A673 (cell line): ENCODE results near the gene LGMN. TPM values are rescaled to one million over a fixed set of nuclear protein-coding genes. Genes with fewer than 3 reads are reported as not detected.

Experiments used
- BruUV-seq: library from RNA; stranded (reverse); fragments of 400-500 nt; replicated peaks from 2 replicates; lab custom pipeline; 2021; lab: Mats Ljungman, UMichigan
- CTCF ChIA-PET: fragments of 300-600 bp; sonication (Branson Sonifier 250); formaldehyde crosslinking; loops from one replicate; lab custom pipeline; 2022; ENCODE audit warnings: antibody characterized with exemption; lab: Charles Lee
- POLR2A ChIA-PET: fragments of 300-600 bp; sonication (Branson Sonifier 250); formaldehyde crosslinking; loops from one replicate; lab custom pipeline; 2022; ENCODE audit warnings: antibody characterized with exemption; ENCODE audit not compliant: low non-redundant PET; lab: Charles Lee
- DNase-seq: peaks from one replicate; pipeline ENCODE4 v3.0.0-alpha.2; 2015; ENCODE audit warnings: low spot score
- H3K27ac ChIP-seq: fragments of 200-600 bp; sonication (generic); 2 replicates; pipeline ENCODE4 v1.5.1; 2016; ENCODE audit warnings: mixed run types, low read depth, mild to moderate bottlenecking, mixed read lengths, antibody characterized with exemption, low read length; ENCODE audit not compliant: poor library complexity, severe bottlenecking
- H3K27me3 ChIP-seq: fragments of 200-600 bp; sonication (generic); replicated peaks from 2 replicates; pipeline ENCODE4 v1.6.1; 2017; ENCODE audit warnings: mixed run types, low read depth, mild to moderate bottlenecking, mixed read lengths, antibody characterized with exemption, low read length; ENCODE audit not compliant: insufficient read depth, poor library complexity
- H3K36me3 ChIP-seq: fragments of 200-600 bp; sonication (generic); 2 replicates; pipeline ENCODE4 v1.6.1; 2016; ENCODE audit warnings: mixed run types, mild to moderate bottlenecking, mixed read lengths, antibody characterized with exemption, low read length; ENCODE audit not compliant: insufficient read depth, poor library complexity, severe bottlenecking
- H3K4me1 ChIP-seq: fragments of 200-600 bp; sonication (generic); 2 replicates; pipeline ENCODE4 v1.6.1; 2017; ENCODE audit warnings: mixed run types, mild to moderate bottlenecking, mixed read lengths, antibody characterized with exemption, low read length; ENCODE audit not compliant: insufficient read depth, poor library complexity, severe bottlenecking
- H3K4me3 ChIP-seq: fragments of 200-600 bp; sonication (generic); 2 replicates; pipeline ENCODE4 v1.5.1; 2016; ENCODE audit warnings: low read depth, mixed run types, mild to moderate bottlenecking, mixed read lengths, low read length; ENCODE audit not compliant: poor library complexity, severe bottlenecking
- H3K9me3 ChIP-seq: fragments of 200-600 bp; sonication (generic); 2 replicates; pipeline ENCODE4 v1.6.1; 2016; ENCODE audit warnings: mixed run types, low read depth, mild to moderate bottlenecking, mixed read lengths, antibody characterized with exemption, low read length; ENCODE audit not compliant: poor library complexity, severe bottlenecking
- CTCF ChIP-seq: fragments of 300-800, 200-600 bp; sonication (generic); conservative IDR thresholded peaks from 2 replicates; pipeline ENCODE4 v1.5.1; 2017; ENCODE audit warnings: low read depth, mild to moderate bottlenecking, antibody characterized with exemption, low read length, moderate library complexity, mixed read lengths
- EZH2 ChIP-seq: fragments of 200-600 bp; sonication (generic); IDR thresholded peaks from 2 replicates; pipeline ENCODE4 v1.6.1; 2017; ENCODE audit warnings: borderline replicate concordance, low read depth, mild to moderate bottlenecking, mixed read lengths, antibody characterized with exemption, low read length; ENCODE audit not compliant: poor library complexity, severe bottlenecking
- intact Hi-C: fragments of 100-400 bp; cut with micrococcal nuclease; formaldehyde crosslinking; loops from one replicate; pipeline ENCODE4 v1.10.0; 2022; ENCODE audit not compliant: unreplicated experiment
- total RNA-seq: library from RNA; stranded (reverse); gene quantifications from 2 replicates; pipeline ENCODE4 v1.2.3, GENCODE V29; 2021

The LGMN gene
- total RNA-seq, 1 experiment from 2014 or later, result 34.6 TPM

GRCh38 chr14:92665661-92666110 lies 82.7 kb downstream of the LGMN start:
- Histone ChIP-seq H3K4me3 (no peak overlapping the region), H3K27me3 (no peaks in the 10 kb centered on the region), H3K9me3 (no peaks in the 10 kb centered on the region), H3K27ac (no peak overlapping the region), H3K4me1 (no peaks in the 10 kb centered on the region), H3K36me3 (no peaks in the 10 kb centered on the region)
- intact Hi-C loops, result no loop called here
- DNase-seq, result no peak
- BruUV-seq, result no TSS peak
- TF ChIP-seq CTCF (no peak), EZH2 (no peak)
- ChIA-PET POLR2A (no interaction called here), CTCF (no interaction called here)

GRCh38 chr14:92663049-92663448 lies 85.4 kb downstream of the LGMN start:
- Histone ChIP-seq H3K36me3 (no peaks in the 10 kb centered on the region), H3K4me3 (no peak overlapping the region), H3K4me1 (no peaks in the 10 kb centered on the region), H3K9me3 (no peaks in the 10 kb centered on the region), H3K27ac (no peak overlapping the region), H3K27me3 (no peaks in the 10 kb centered on the region)
- TF ChIP-seq EZH2, result no peak
- no peak for TF ChIP-seq CTCF
- intact Hi-C loops, result no loop called here
- no peak for DNase-seq
- POLR2A ChIA-PET, result interaction anchor here (0.6 kb wide), 1 partner anchor 137 kb away, joined by 3 read pairs; no protein-coding TSS in a partner anchor
- CTCF ChIA-PET, result no interaction called here
- no TSS peak for BruUV-seq

- ChIA-PET CTCF (no interaction called here), POLR2A (no interaction called here)
- no peaks in the 10 kb centered on the region for H3K36me3 ChIP-seq
- no peak overlapping the region for H3K4me3 ChIP-seq
- H3K9me3 ChIP-seq, result no peaks in the 10 kb centered on the region
- no peaks in the 10 kb centered on the region for H3K4me1 ChIP-seq
- TF ChIP-seq EZH2 (no peak), CTCF (no peak)
- intact Hi-C loops, result no loop called here
- no TSS peak for BruUV-seq
- DNase-seq, result no peak
- no peaks in the 10 kb centered on the region for H3K27me3 ChIP-seq
- H3K27ac ChIP-seq, result no peak overlapping the region
Measured at GRCh38 chr14:92660571-92660970, 87.9 kb downstream of the LGMN start.
